H1 (cell line): Measurements from ENCODE around the gene MICALL2. TPM values are rescaled to one million over a fixed set of nuclear protein-coding genes. Genes with fewer than 3 reads are reported as not detected.
A peak's percentile ranks its signal among the peaks of the same experiment; 100 is the strongest.

Source experiments
- CTCF ChIA-PET: fragments of 300-600 bp; sonication (Branson Sonifier 250); formaldehyde crosslinking; loops from one replicate; lab custom pipeline; 2021; ENCODE audit not compliant: partially characterized antibody; lab: Charles Lee
- POLR2A ChIA-PET: fragments of 300-600 bp; sonication (Branson Sonifier 250); formaldehyde crosslinking; loops from one replicate; lab custom pipeline; 2021; ENCODE audit warnings: inconsistent platforms; ENCODE audit not compliant: partially characterized antibody; lab: Charles Lee
- DNase-seq, 2 experiments: peaks; one replicate each; pipeline versions ENCODE4 v3.0.0 to v3.0.0-alpha.2; 2010 to 2022; ENCODE audit warnings: low spot score in 2 of 2, low read depth in 1 of 2, mixed read lengths in 1 of 2
- FAIRE-seq: peaks from 2 replicates; lab custom pipeline; 2011; peaks lifted over from hg19 to GRCh38; lab: Jason Lieb, UNC
- H2AFZ ChIP-seq: 2 replicates; pipeline ENCODE4 v1.8.1; 2012; ENCODE audit warnings: low read length, inconsistent platforms
- H2AK5ac ChIP-seq: 2 replicates; pipeline ENCODE4 v1.6.1; 2013; ENCODE audit warnings: low read depth, low read length
- H2BK120ac ChIP-seq: replicated peaks from 2 replicates; pipeline ENCODE3; 2013; ENCODE audit warnings: low read depth, low read length, inconsistent platforms
- H2BK12ac ChIP-seq: 2 replicates; pipeline ENCODE4 v1.6.1; 2013; ENCODE audit warnings: low read depth, low read length
- H2BK15ac ChIP-seq: 2 replicates; pipeline ENCODE4 v1.6.1; 2013; ENCODE audit warnings: low read length
- H2BK20ac ChIP-seq: 2 replicates; pipeline ENCODE4 v1.6.1; 2013; ENCODE audit warnings: low read length
- H2BK5ac ChIP-seq: 2 replicates; pipeline ENCODE4 v1.6.1; 2013; ENCODE audit warnings: low read depth, low read length
- H3K14ac ChIP-seq: 2 replicates; pipeline ENCODE4 v1.6.1; 2013; ENCODE audit warnings: inconsistent platforms; ENCODE audit not compliant: insufficient read length
- H3K18ac ChIP-seq: 2 replicates; pipeline ENCODE4 v1.6.1; 2013; ENCODE audit warnings: low read length; ENCODE audit errors: extremely low read depth
- H3K23ac ChIP-seq: 2 replicates; pipeline ENCODE4 v1.6.1; 2013; ENCODE audit warnings: inconsistent platforms; ENCODE audit not compliant: insufficient read length
- H3K23me2 ChIP-seq: 2 replicates; pipeline ENCODE4 v1.6.1; 2013; ENCODE audit warnings: low read depth, low read length
- H3K27ac ChIP-seq: 2 replicates; pipeline ENCODE4 v1.6.1; 2011; ENCODE audit warnings: low read depth, low read length, inconsistent platforms
- H3K27me3 ChIP-seq, 4 experiments: replicated peaks in 1 of 4; 1 replicate in 1 of 4; 2 replicates in 3 of 4; pipeline versions ENCODE4 v1.6.1 to v1.8.1; 2011 to 2013; ENCODE audit warnings: low read length in 3 of 4, mild to moderate bottlenecking in 3 of 4, inconsistent platforms in 2 of 4, mixed read lengths in 2 of 4, moderate library complexity in 1 of 4; ENCODE audit not compliant: control insufficient read depth in 3 of 4, insufficient read depth in 3 of 4; ENCODE audit errors: extremely low read depth in 1 of 4
- H3K36me3 ChIP-seq, 4 experiments: 2 replicates each; pipeline versions ENCODE4 v1.6.1 to v1.8.1; 2011 to 2013; ENCODE audit warnings: mild to moderate bottlenecking in 4 of 4, low read length in 3 of 4, moderate library complexity in 2 of 4, control low read depth in 1 of 4, inconsistent platforms in 1 of 4; ENCODE audit not compliant: insufficient read depth in 4 of 4, control insufficient read depth in 2 of 4
- H3K4ac ChIP-seq: replicated peaks from 2 replicates; pipeline ENCODE3; 2013; ENCODE audit warnings: low read length, low read depth, mixed read lengths, inconsistent platforms; ENCODE audit not compliant: insufficient read length
- H3K4me1 ChIP-seq, 4 experiments: replicated peaks in 1 of 4; 1 replicate in 1 of 4; 2 replicates in 3 of 4; pipeline versions ENCODE4 v1.6.1 to v1.8.1; 2011 to 2013; ENCODE audit warnings: low read length in 3 of 4, inconsistent platforms in 2 of 4, mixed read lengths in 1 of 4; ENCODE audit not compliant: insufficient read depth in 4 of 4, control insufficient read depth in 3 of 4
- H3K4me2 ChIP-seq, 2 experiments: 2 replicates each; pipeline versions ENCODE4 v1.6.1 to v1.8.1; 2011 to 2013; ENCODE audit warnings: low read depth in 2 of 2, low read length in 2 of 2, control low read depth in 1 of 2, inconsistent platforms in 1 of 2, mild to moderate bottlenecking in 1 of 2; ENCODE audit not compliant: insufficient read depth in 1 of 2
- H3K4me3 ChIP-seq, 4 experiments: fragments of 200-600, 300-600 bp in 1 of 4; sonication (generic), shearing (Covaris generic), sonication (Bioruptor Twin) in 1 of 4; 2 replicates each; pipeline versions ENCODE4 v1.5.1 to v1.8.1; 2011 to 2016; ENCODE audit warnings: low read length in 4 of 4, low read depth in 3 of 4, control low read depth in 2 of 4, inconsistent platforms in 2 of 4, mild to moderate bottlenecking in 2 of 4, mixed read lengths in 1 of 4, moderate library complexity in 1 of 4; ENCODE audit not compliant: insufficient read depth in 2 of 4; ENCODE audit errors: extremely low read depth in 1 of 4
- H3K56ac ChIP-seq: replicated peaks from 2 replicates; pipeline ENCODE3; 2013; ENCODE audit warnings: low read depth, mild to moderate bottlenecking, mixed read lengths, low read length, inconsistent platforms; ENCODE audit not compliant: insufficient read length
- H3K79me1 ChIP-seq: 2 replicates; pipeline ENCODE4 v1.6.1; 2013; ENCODE audit warnings: low read depth, low read length, control low read depth
- H3K79me2 ChIP-seq, 2 experiments: 2 replicates each; pipeline versions ENCODE4 v1.6.1 to v1.8.1; 2012 to 2013; ENCODE audit warnings: low read length in 2 of 2, mild to moderate bottlenecking in 2 of 2, inconsistent platforms in 1 of 2; ENCODE audit not compliant: insufficient read depth in 2 of 2, control insufficient read depth in 1 of 2
- H3K9ac ChIP-seq, 4 experiments: replicated peaks in 1 of 4; 1 replicate in 1 of 4; 2 replicates in 3 of 4; pipeline versions ENCODE4 v1.6.1 to v1.8.1; 2011 to 2013; ENCODE audit warnings: low read depth in 3 of 4, low read length in 3 of 4, control low read depth in 2 of 4, mild to moderate bottlenecking in 2 of 4, moderate library complexity in 2 of 4, inconsistent platforms in 1 of 4; ENCODE audit errors: extremely low read depth in 1 of 4
- H3K9me3 ChIP-seq, 2 experiments: 2 replicates each; pipeline versions ENCODE4 v1.6.1 to v1.8.1; 2012 to 2013; ENCODE audit warnings: mild to moderate bottlenecking in 2 of 2, moderate library complexity in 2 of 2, control low read depth in 1 of 2, inconsistent platforms in 1 of 2, low read depth in 1 of 2, low read length in 1 of 2, mixed read lengths in 1 of 2; ENCODE audit not compliant: insufficient read depth in 2 of 2
- H4K20me1 ChIP-seq, 2 experiments: replicated peaks in 1 of 2; 2 replicates each; pipeline versions ENCODE3 to v1.8.1; 2011 to 2013; ENCODE audit warnings: inconsistent platforms in 2 of 2, low read length in 2 of 2, mild to moderate bottlenecking in 1 of 2; ENCODE audit not compliant: insufficient read depth in 2 of 2, control insufficient read depth in 1 of 2
- H4K5ac ChIP-seq: 2 replicates; pipeline ENCODE4 v1.6.1; 2013; ENCODE audit warnings: low read length, low read depth, mixed read lengths, inconsistent platforms; ENCODE audit not compliant: insufficient read length
- H4K8ac ChIP-seq: 2 replicates; pipeline ENCODE4 v1.8.0; 2013; ENCODE audit warnings: mild to moderate bottlenecking, moderate library complexity, low read length, inconsistent platforms; ENCODE audit not compliant: insufficient read depth; ENCODE audit errors: extremely low read depth
- H4K91ac ChIP-seq: replicated peaks from 2 replicates; pipeline ENCODE3; 2013; ENCODE audit warnings: low read length, mixed read lengths, inconsistent platforms; ENCODE audit not compliant: insufficient read length
- CEBPB ChIP-seq: IDR thresholded peaks from 2 replicates; pipeline ENCODE4 v1.6.1; 2012; ENCODE audit warnings: low read depth, low read length
- CHD2 ChIP-seq: IDR thresholded peaks from 2 replicates; pipeline ENCODE4 v1.6.1; 2012; ENCODE audit warnings: low read length, improper control_type of control experiment
- GABPA ChIP-seq: IDR thresholded peaks from 2 replicates; pipeline ENCODE4 v1.6.1; 2011; ENCODE audit warnings: mild to moderate bottlenecking, low read length, moderate library complexity, borderline replicate concordance; ENCODE audit not compliant: insufficient read depth
- KDM4A ChIP-seq: IDR thresholded peaks from one replicate; pipeline ENCODE4 v1.7.1; 2012; ENCODE audit warnings: low read depth, mild to moderate bottlenecking, moderate library complexity, low read length, inconsistent platforms; ENCODE audit not compliant: severe bottlenecking
- KDM5A ChIP-seq: fragments of 200-600 bp; IDR thresholded peaks from 2 replicates; pipeline ENCODE4 v1.7.1; 2012; ENCODE audit warnings: mild to moderate bottlenecking, low read length, inconsistent platforms, mixed read lengths
- SRF ChIP-seq: IDR thresholded peaks from 2 replicates; pipeline ENCODE4 v1.6.1; 2011; ENCODE audit warnings: mild to moderate bottlenecking, low read depth, low read length, moderate library complexity
- SUZ12 ChIP-seq: fragments of 200-600 bp; sonication (generic); IDR thresholded peaks from 2 replicates; pipeline ENCODE4 v1.6.1; 2012; ENCODE audit warnings: mild to moderate bottlenecking, inconsistent platforms, low read length, moderate library complexity, mixed read lengths
- WGBS, 2 experiments: shearing (Covaris generic) in 1 of 2; methylation state at CpG; one replicate each; pipeline versions ENCODE4 v1.1.6 to v1.1.7; 2013 to 2015; ENCODE audit warnings: low lambda C conversion rate in 2 of 2, mixed read lengths in 2 of 2, inconsistent platforms in 1 of 2, low coverage in 1 of 2, missing lambda C conversion rate in 1 of 2; ENCODE audit not compliant: insufficient replicate concordance in 2 of 2, insufficient coverage in 1 of 2, insufficient read length in 1 of 2; ENCODE audit errors: extremely low coverage in 1 of 2, missing lambda C conversion rate in 1 of 2; 5-methylcytosine and 5-hydroxymethylcytosine counted together
- polyA plus RNA-seq, 7 experiments: library from polyadenylated mRNA; depleted of rRNA in 3 of 7; stranded (reverse) in 5 of 7; unstranded in 2 of 7; fragments of >200 nt in 5 of 7; fragments of 200-250 nt in 2 of 7; gene quantifications; 1 replicate in 5 of 7; 2 replicates in 1 of 7; 4 replicates in 1 of 7; pipeline versions ENCODE4 v1.2.1 to v1.2.3, GENCODE V29; 2011 to 2013; ENCODE audit warnings: missing spikeins in 2 of 7, mixed read lengths in 2 of 7
- total RNA-seq: library from RNA; stranded (reverse); fragmentation: NEBNext Ultra II Directional; extraction: Animal tissue kit (Norgen Biotek cat#: 25700); gene quantifications from 2 replicates; pipeline ENCODE4 v1.2.1, GENCODE V29; 2021

Gene MICALL2
- total and polyA plus RNA-seq, 2 of the 8 experiments (the other 6 are each of a cell fraction or from before 2014, with no cell fraction given): 5.3 to 8.5 TPM

GRCh38 chr7:1481300-1481699, 22.0 kb upstream of the MICALL2 start:
- Histone ChIP-seq H3K14ac (no peak overlapping the region), H4K8ac (0 out of 2 replicates have a peak overlapping the region, but pooled peaks have one; percentile 51), H3K56ac (no peak overlapping the region), H3K27me3 (no peaks in the 10 kb centered on the region), H3K79me1 (no peaks in the 10 kb centered on the region; the same call in 1 of the 2 replicates), H3K36me3 (peaks cover 18 to 74% (median 40%) of the 10 kb centered on the region in 4 experiments; a peak in 7 of 8 replicates), H3K23ac (no peak overlapping the region), H2BK20ac (no peak overlapping the region), H2AFZ (no peak overlapping the region), H4K91ac (no peak overlapping the region), H2BK120ac (no peak overlapping the region), H4K5ac (no peak overlapping the region), H3K27ac (no peak overlapping the region), H3K9ac (no peak overlapping the region), H3K4me3 (no peak overlapping the region), H3K4me2 (no peak overlapping the region), H2BK15ac (no peak overlapping the region), H2BK5ac (no peak overlapping the region), H2BK12ac (no peak overlapping the region), H2AK5ac (no peak overlapping the region), H3K79me2 (no peaks in the 10 kb centered on the region), H3K23me2 (no peaks in the 10 kb centered on the region), H3K18ac (no peak overlapping the region), H3K9me3 (no peaks in the 10 kb centered on the region), H4K20me1 (peaks cover 0 to 14% of the 10 kb centered on the region in 2 experiments), H3K4me1 (no peaks in the 10 kb centered on the region), H3K4ac (no peak overlapping the region)
- TF ChIP-seq GABPA (no peak), SUZ12 (no peak), KDM4A (no peak), CHD2 (no peak), KDM5A (no peak), CEBPB (no peak), SRF (no peak)
- WGBS, 2 experiments: 92% methylated on average over 18 of the region's 20 CpGs; no CpG with 5 or more reads in 1 of the 2 experiments
- DNase-seq (no peak), FAIRE-seq (no peak)
- POLR2A ChIA-PET: interaction anchor here (1.0 to 3.6 kb wide), 5 partner anchors 9 to 49 kb away, joined by 3 to 11 read pairs (median 3); no protein-coding TSS in a partner anchor
- CTCF ChIA-PET: interaction anchor here (1.1 kb wide), 1 partner anchor 17 kb away, joined by 3 read pairs; no protein-coding TSS in a partner anchor
